Activated CD4-positive, alpha-beta T cell treated with anti-CD3 and anti-CD28 coated beads, Interleukin-2, amount 10 ng/mL, durations not matched to agents 24 days and 14 days (primary cell): ENCODE results near the gene PHC3. TPM values are rescaled to one million over a fixed set of nuclear protein-coding genes. Genes with fewer than 3 reads are reported as not detected.
A peak's percentile ranks its signal among the peaks of the same experiment; 100 is the strongest.

Source experiments
- DNase-seq: peaks from one replicate; pipeline ENCODE4 v3.0.0; 2022
- H3K27ac Mint-ChIP-seq: one replicate; pipeline ENCODE4 v1.8.0; 2022; ENCODE audit warnings: mild to moderate bottlenecking, mixed read lengths
- H3K27me3 Mint-ChIP-seq: one replicate; pipeline ENCODE4 v1.8.0; 2022; ENCODE audit warnings: mixed read lengths
- H3K36me3 Mint-ChIP-seq: one replicate; pipeline ENCODE4 v1.8.0; 2022; ENCODE audit warnings: low read depth, mild to moderate bottlenecking, mixed read lengths
- H3K4me1 Mint-ChIP-seq: one replicate; pipeline ENCODE4 v1.8.0; 2021; ENCODE audit warnings: mixed read lengths
- H3K4me3 Mint-ChIP-seq: one replicate; pipeline ENCODE4 v1.8.0; 2022; ENCODE audit warnings: mild to moderate bottlenecking, moderate library complexity, mixed read lengths
- H3K9me3 Mint-ChIP-seq: one replicate; pipeline ENCODE4 v1.8.0; 2021; ENCODE audit warnings: mixed read lengths
- intact Hi-C: fragments of 100-400 bp; cut with micrococcal nuclease; formaldehyde crosslinking; loops from one replicate; pipeline ENCODE4 v1.15.1; 2023
- total RNA-seq: library from RNA; stranded (reverse); gene quantifications from 2 replicates; pipeline ENCODE4 v1.2.3, GENCODE V29; 2022

Gene PHC3
- total RNA-seq, 1 donor from 2014 or later, result 56.4 TPM

DNA sequence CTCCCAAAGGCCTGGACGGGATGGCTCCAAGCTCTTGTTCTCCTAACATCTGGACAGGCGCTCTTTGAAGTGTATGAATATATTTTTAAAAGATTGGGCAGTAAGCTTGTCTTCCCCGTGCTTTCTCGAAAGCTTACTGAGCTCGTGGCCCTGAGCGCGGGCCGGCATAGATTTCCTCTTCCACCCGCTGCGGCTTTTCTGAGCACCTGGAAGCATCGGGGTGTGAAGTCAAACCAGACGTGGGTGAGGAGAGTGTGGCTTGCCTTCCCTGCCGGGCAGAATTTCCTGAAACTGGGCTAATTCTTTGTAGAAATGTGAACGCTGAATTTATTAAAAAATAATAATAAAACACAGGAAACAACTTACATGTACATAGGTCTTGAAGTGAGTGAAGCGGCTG lies 117.8 kb downstream of the PHC3 start:
- intact Hi-C loops, result no loop called here
- DNase-seq, result no peak
- Mint-ChIP-seq H3K27me3 (no peaks in the 10 kb centered on the region), H3K27ac (no peak overlapping the region), H3K36me3 (no peaks in the 10 kb centered on the region), H3K9me3 (no peaks in the 10 kb centered on the region), H3K4me3 (no peak overlapping the region), H3K4me1 (no peaks in the 10 kb centered on the region)

- Mint-ChIP-seq H3K9me3 (no peaks in the 10 kb centered on the region), H3K4me1 (peaks cover 6% of the 10 kb centered on the region), H3K36me3 (no peaks in the 10 kb centered on the region), H3K27ac (no peak overlapping the region), H3K4me3 (no peak overlapping the region), H3K27me3 (no peaks in the 10 kb centered on the region)
- intact Hi-C loops, result no loop called here
- DNase-seq, result no peak
Observed at GRCh38 chr3:170062769-170063168, 118.8 kb downstream of the PHC3 start.

DNA sequence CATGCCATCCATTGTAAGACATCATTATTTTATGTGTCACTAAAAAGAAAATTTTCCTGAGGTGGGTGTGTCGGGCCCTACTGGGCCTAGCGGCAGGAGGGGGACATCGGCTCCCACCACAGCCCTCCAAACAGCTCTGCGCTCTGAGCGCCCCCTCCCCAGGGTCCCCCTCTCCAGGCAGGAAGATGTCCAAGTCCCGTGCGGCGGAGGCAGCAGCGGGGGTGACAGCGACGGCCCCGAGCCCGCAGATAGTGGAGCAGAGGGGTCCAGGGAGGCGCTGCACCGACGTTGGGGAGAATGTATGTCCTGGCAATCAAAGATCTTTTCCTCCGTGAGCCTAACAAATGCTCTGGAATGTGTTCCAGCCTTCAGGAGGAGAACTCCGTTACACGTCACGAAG lies 119.5 kb downstream of the PHC3 start:
- no peak for DNase-seq
- Mint-ChIP-seq H3K9me3 (no peaks in the 10 kb centered on the region), H3K27me3 (no peaks in the 10 kb centered on the region), H3K27ac (no peak overlapping the region), H3K4me3 (no peak overlapping the region), H3K36me3 (no peaks in the 10 kb centered on the region), H3K4me1 (peaks cover 11% of the 10 kb centered on the region)
- intact Hi-C loops, result no loop called here

DNA sequence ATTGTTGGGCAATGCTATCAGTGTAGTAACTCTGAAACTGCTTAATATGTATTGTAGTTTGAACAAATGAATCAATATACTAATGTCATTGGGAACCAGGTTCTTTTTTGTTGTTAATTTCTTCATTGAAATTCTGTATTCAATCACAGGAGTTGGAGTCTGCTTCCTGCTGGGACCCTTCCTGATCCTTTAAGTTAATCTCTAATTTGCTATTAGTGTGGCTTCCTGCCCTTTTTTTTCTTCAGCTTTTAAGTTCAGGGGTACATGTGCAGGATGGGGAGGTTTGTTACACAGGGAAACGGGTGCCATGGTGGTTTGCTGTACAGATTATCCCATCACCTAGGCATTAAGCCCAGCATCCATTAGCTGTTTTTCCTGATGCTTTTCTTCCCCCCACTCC lies 122.1 kb downstream of the PHC3 start:
- intact Hi-C loops, result loop anchor here (5.0 kb wide), 3 partner anchors 123 to 287 kb away; partner anchors contain the start of genes MYNN and PHC3
- H3K9me3 Mint-ChIP-seq, result no peaks in the 10 kb centered on the region
- no peak overlapping the region for H3K27ac Mint-ChIP-seq
- peaks cover 29% of the 10 kb centered on the region for H3K4me1 Mint-ChIP-seq
- DNase-seq, result no peak
- no peaks in the 10 kb centered on the region for H3K36me3 Mint-ChIP-seq
- H3K27me3 Mint-ChIP-seq, result no peaks in the 10 kb centered on the region
- H3K4me3 Mint-ChIP-seq, result no peak overlapping the region

DNA sequence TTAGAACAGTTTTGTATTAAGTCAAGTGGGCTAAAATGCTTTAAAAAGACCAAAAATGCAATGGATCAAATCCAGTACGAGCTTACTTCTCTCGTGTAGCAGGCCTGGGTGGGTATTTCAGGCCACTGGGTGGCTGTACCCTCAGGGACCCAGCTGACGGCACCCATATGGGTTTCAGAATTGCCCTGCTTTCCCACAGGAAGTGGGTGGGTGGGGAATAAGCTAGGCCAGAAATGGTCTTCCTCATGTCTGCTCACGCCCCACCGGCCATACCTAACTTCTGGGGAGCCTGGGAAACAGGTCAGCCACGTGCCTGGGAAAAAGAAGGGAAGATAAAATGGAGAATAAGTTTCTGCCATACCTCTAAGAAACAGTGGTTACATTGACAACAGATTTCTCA lies 123.4 kb downstream of the PHC3 start:
- Mint-ChIP-seq H3K9me3 (no peaks in the 10 kb centered on the region), H3K36me3 (no peaks in the 10 kb centered on the region), H3K27ac (peak overlapping the region; percentile 64), H3K27me3 (no peaks in the 10 kb centered on the region), H3K4me1 (peaks cover 29% of the 10 kb centered on the region), H3K4me3 (no peak overlapping the region)
- intact Hi-C loops, result loop anchor here (5.0 kb wide), 3 partner anchors 124 to 286 kb away; partner anchors contain the start of genes MYNN and PHC3
- no peak for DNase-seq

GRCh38 chr3:170057550-170057949 lies 124.0 kb downstream of the PHC3 start:
- Mint-ChIP-seq H3K9me3 (no peaks in the 10 kb centered on the region), H3K27me3 (no peaks in the 10 kb centered on the region), H3K36me3 (no peaks in the 10 kb centered on the region), H3K4me3 (no peak overlapping the region), H3K4me1 (peaks cover 29% of the 10 kb centered on the region), H3K27ac (peak overlapping the region; percentile 64)
- intact Hi-C loops, result loop anchor here (5.0 kb wide), 3 partner anchors 125 to 285 kb away; partner anchors contain the start of genes MYNN and PHC3
- DNase-seq, result no peak

DNA sequence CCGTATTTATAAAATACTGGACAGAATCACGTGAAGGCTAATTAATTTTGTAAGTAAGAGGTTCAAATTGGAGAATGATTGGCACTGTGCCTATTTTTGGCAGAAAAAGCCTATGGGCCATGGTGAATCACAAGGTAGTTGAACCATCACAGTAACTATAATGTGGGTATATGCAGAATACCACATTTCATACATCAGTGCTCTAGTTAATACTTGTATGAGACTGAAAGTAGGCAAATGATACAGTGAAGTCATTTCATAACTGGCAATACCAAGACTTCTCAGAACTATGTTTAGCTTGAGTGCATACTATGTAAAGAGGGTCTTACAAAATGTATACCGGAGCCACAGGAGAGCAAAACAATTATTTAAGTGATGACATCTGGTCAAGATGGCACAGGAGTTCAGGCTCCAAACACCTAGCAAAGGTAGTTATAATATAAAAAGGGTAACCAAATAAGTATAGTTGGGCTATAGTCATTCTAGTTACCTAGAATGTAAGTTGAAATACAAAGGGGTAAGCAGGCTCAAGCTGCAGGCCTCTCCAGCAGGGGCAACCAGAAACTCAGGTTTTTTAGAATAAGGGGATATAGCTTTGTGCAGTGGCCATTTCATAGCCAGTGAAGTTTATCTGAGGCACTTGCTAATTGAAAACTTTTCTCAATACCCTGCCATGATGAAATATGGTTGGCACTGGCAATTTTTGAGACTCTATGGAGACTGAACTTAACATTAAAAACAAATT lies 124.7 kb downstream of the PHC3 start:
- Mint-ChIP-seq H3K36me3 (no peaks in the 10 kb centered on the region), H3K27ac (peak overlapping the region; percentile 31), H3K4me3 (no peak overlapping the region), H3K27me3 (no peaks in the 10 kb centered on the region), H3K9me3 (no peaks in the 10 kb centered on the region), H3K4me1 (peaks cover 29% of the 10 kb centered on the region)
- no peak for DNase-seq
- intact Hi-C loops, result loop anchor here (5.0 kb wide), 3 partner anchors 125 to 285 kb away; partner anchors contain the start of genes MYNN and PHC3

DNA sequence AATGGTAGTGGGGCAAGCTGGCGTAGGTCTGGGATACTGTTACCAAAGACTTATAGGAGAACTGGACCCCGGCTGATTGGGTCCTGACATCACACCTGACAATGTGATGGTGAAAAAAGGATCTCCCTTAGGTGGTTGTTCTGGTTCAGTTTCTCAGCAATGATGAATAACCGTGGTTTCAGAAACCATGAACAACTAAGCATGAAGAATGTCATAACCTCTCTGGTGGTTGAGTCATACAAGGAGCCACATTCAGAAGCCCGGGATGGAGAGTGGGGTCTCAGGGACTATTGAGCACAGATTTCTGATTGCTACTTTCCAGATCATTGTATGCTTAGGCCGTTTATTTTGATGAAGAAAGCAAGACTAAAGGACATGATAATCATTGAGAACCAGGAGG lies 126.3 kb downstream of the PHC3 start:
- Mint-ChIP-seq H3K36me3 (no peaks in the 10 kb centered on the region), H3K27ac (no peak overlapping the region), H3K4me3 (no peak overlapping the region), H3K9me3 (no peaks in the 10 kb centered on the region), H3K27me3 (no peaks in the 10 kb centered on the region), H3K4me1 (peaks cover 29% of the 10 kb centered on the region)
- no peak for DNase-seq
- intact Hi-C loops, result loop anchor here (1.0 to 5.0 kb wide), 6 partner anchors 18 to 283 kb away; partner anchors contain the start of genes GPR160, MYNN and PHC3

- no peak for DNase-seq
- no peaks in the 10 kb centered on the region for H3K9me3 Mint-ChIP-seq
- H3K27ac Mint-ChIP-seq, result no peak overlapping the region
- H3K4me3 Mint-ChIP-seq, result no peak overlapping the region
- H3K36me3 Mint-ChIP-seq, result no peaks in the 10 kb centered on the region
- H3K4me1 Mint-ChIP-seq, result peaks cover 29% of the 10 kb centered on the region
- intact Hi-C loops, result loop anchor here (2.0 kb wide), 1 partner anchor 17 kb away; the partner anchor contains the start of gene GPR160
- no peaks in the 10 kb centered on the region for H3K27me3 Mint-ChIP-seq
Observed at GRCh38 chr3:170054204-170054603, 127.3 kb downstream of the PHC3 start.

DNA sequence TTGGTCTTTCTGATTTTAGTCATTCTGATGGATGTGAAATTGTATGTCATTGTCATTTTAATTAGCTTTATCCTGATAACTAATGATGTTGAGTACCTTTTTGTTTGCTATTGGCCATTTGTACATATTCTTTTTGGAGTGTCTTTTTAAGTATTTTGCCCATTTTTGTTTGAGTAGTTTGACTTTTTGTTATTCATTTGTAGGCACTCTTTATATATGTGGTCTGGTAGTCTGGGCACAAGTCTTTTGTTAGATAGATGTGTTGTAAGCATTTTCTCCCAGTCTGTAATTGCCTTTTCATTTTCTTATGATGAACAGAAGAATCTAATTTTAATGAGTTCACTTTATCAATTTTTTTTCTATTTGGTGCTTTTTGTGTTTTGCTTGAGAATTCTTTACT lies 129.1 kb downstream of the PHC3 start:
- Mint-ChIP-seq H3K36me3 (no peaks in the 10 kb centered on the region), H3K4me3 (no peak overlapping the region), H3K9me3 (no peaks in the 10 kb centered on the region), H3K4me1 (peaks cover 19% of the 10 kb centered on the region), H3K27ac (no peak overlapping the region), H3K27me3 (no peaks in the 10 kb centered on the region)
- intact Hi-C loops, result no loop called here
- DNase-seq, result no peak

DNA sequence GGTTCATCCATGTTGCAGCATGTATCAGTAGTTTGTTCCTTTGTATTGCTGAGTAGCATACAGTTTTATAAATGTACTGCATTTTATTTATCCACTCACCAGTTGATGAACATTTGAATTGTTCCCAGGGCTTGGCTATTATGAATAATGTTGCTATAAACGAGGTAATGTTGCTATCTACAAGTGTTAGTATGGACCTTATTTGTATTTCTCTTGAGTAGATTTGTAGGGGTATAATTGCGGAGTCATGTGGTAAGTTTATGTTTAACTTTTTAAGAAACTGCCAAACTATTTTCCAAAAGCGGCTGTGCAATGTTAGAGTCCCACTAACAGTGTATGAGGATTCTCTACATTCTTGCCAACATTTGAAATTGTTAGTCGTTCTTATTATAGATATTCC lies 130.8 kb downstream of the PHC3 start:
- H3K27me3 Mint-ChIP-seq, result no peaks in the 10 kb centered on the region
- H3K4me1 Mint-ChIP-seq, result peaks cover 12% of the 10 kb centered on the region
- intact Hi-C loops, result no loop called here
- H3K27ac Mint-ChIP-seq, result no peak overlapping the region
- no peaks in the 10 kb centered on the region for H3K9me3 Mint-ChIP-seq
- DNase-seq, result no peak
- H3K4me3 Mint-ChIP-seq, result no peak overlapping the region
- H3K36me3 Mint-ChIP-seq, result no peaks in the 10 kb centered on the region

DNA sequence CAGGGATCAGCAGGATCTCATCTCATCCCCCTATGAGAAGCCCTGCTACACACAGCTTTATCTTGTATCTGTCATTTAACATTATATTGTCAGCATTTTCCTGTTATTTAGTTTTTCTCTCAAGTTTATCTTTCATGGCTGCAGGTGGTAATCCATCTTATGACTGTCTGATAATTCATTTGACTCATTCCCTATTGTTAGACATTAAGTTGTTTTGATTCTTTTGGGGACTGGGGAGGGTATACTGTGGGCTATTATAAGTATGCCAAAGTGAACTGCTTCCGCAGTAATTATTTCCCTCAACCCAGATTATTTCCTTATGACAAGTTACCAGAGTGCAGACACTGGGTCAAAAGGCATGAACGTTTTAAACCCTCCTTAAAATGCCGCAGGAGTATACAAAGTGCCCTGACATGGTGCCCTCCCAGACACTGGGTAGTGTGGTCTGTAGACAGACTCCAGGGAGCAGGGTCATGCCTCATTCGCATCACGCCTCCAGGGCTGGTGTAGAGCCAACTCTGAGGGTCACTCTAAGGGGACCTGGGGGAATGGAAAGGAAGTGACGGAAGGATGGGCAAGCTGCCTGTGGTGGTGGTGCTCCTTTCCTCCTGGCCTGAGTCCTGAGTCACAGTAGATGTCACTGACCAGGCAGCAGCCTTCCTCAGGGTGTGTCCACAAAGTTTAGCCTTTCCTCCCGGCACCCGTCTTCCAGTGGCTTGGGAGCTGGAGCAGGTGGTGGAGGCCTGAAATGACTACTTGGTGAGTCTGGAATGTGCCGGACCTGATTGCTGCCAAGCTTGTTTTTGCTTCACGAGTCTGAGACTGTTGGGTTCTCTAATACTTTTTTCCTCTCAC lies 132.2 kb downstream of the PHC3 start:
- no peak overlapping the region for H3K4me3 Mint-ChIP-seq
- no peak for DNase-seq
- peaks cover 14% of the 10 kb centered on the region for H3K4me1 Mint-ChIP-seq
- no peaks in the 10 kb centered on the region for H3K9me3 Mint-ChIP-seq
- H3K36me3 Mint-ChIP-seq, result no peaks in the 10 kb centered on the region
- H3K27ac Mint-ChIP-seq, result no peak overlapping the region
- intact Hi-C loops, result no loop called here
- no peaks in the 10 kb centered on the region for H3K27me3 Mint-ChIP-seq

DNA sequence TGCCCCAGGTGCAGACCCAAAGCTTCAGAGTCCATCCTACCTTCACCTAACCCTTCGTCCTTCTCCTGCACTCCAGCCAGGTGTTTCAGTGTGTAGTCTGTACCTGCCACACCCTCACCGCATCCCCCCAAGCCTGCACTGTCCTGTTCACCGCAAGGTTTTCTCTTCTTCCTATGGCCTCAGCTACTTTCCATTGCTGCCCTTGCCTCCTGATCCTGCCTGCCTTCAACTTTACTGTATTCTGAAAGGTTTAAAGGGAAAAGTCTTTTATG lies 134.5 kb downstream of the PHC3 start:
- Mint-ChIP-seq H3K27ac (no peak overlapping the region), H3K4me3 (no peak overlapping the region), H3K4me1 (peaks cover 16% of the 10 kb centered on the region), H3K27me3 (no peaks in the 10 kb centered on the region), H3K9me3 (no peaks in the 10 kb centered on the region), H3K36me3 (no peaks in the 10 kb centered on the region)
- intact Hi-C loops, result no loop called here
- no peak for DNase-seq
